IMR-90 (cell line): ENCODE results near the gene MESP2.

ENCODE experiments used
- CHD1 ChIP-seq: IDR thresholded peaks from 2 replicates; pipeline ENCODE4 v1.6.1; 2012; ENCODE audit warnings: low read depth, low read length, improper control_type of control experiment
- MAZ ChIP-seq: IDR thresholded peaks from 2 replicates; pipeline ENCODE4 v1.6.1; 2012; ENCODE audit warnings: low read depth, mild to moderate bottlenecking, low read length, improper control_type of control experiment, moderate library complexity, borderline replicate concordance
- MXI1 ChIP-seq: IDR thresholded peaks from 2 replicates; pipeline ENCODE4 v1.6.1; 2012; ENCODE audit warnings: low read depth, mild to moderate bottlenecking, low read length, moderate library complexity, borderline replicate concordance
- POLR2A ChIP-seq: IDR thresholded peaks from 2 replicates; pipeline ENCODE4 v1.6.1; 2012; ENCODE audit warnings: mild to moderate bottlenecking, low read depth, low read length
- RAD21 ChIP-seq: IDR thresholded peaks from 2 replicates; pipeline ENCODE4 v1.6.1; 2012; ENCODE audit warnings: low read length, improper control_type of control experiment
- RCOR1 ChIP-seq: IDR thresholded peaks from 2 replicates; pipeline ENCODE4 v1.6.1; 2012; ENCODE audit warnings: mild to moderate bottlenecking, low read length, improper control_type of control experiment; ENCODE audit not compliant: insufficient replicate concordance
- RFX5 ChIP-seq: IDR thresholded peaks from 2 replicates; pipeline ENCODE4 v1.8.0; 2012; ENCODE audit warnings: low read depth, mild to moderate bottlenecking, low read length, moderate library complexity
- TF ChIP-seq, protein P1 (sequence below): conservative IDR thresholded peaks from 2 replicates; pipeline ENCODE4 v1.5.1; 2012; ENCODE audit warnings: mild to moderate bottlenecking, low read depth, low read length, improper control_type of control experiment
- TF ChIP-seq, protein P2 (sequence below): fragments of 150-350 bp; IDR thresholded peaks from 2 replicates; pipeline ENCODE4 v1.6.1; 2017; ENCODE audit warnings: mild to moderate bottlenecking, antibody characterized with exemption, low read length, low read depth

DNA sequence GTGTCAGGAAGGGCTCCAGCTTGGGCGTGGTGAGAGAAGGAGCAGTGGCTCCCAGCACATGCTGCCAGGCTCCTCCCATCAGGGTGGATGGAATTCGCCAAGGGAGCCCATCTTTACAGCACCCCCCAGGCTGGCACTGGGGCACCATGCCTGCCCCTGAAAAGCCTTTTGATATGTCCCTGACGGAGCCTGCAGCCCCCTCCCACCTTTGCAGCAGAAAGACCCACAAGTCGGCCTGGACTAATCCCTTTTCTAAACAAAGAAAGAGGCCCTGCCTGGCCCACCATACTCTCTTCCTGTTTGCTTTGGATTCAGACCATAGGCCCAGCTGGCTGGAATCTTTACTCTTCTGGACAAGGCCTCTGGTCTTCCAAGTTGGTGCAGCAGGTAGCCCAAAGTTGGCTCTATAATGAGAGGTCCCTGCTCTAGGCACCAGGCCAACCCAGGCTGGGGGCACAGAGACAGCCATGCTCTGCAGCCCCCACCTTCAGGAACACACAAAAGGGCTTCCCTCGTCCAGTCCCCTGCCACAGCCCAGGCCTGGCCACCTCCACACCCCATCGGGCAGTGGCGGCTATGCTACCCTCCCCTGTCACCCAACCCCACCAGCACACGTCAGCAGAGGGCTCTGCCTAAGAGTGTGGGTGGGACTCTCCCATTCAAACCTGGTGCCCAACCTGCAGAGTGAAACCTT is 33.1 kb downstream of the MESP2 start:
- TF ChIP-seq, protein P1, sequence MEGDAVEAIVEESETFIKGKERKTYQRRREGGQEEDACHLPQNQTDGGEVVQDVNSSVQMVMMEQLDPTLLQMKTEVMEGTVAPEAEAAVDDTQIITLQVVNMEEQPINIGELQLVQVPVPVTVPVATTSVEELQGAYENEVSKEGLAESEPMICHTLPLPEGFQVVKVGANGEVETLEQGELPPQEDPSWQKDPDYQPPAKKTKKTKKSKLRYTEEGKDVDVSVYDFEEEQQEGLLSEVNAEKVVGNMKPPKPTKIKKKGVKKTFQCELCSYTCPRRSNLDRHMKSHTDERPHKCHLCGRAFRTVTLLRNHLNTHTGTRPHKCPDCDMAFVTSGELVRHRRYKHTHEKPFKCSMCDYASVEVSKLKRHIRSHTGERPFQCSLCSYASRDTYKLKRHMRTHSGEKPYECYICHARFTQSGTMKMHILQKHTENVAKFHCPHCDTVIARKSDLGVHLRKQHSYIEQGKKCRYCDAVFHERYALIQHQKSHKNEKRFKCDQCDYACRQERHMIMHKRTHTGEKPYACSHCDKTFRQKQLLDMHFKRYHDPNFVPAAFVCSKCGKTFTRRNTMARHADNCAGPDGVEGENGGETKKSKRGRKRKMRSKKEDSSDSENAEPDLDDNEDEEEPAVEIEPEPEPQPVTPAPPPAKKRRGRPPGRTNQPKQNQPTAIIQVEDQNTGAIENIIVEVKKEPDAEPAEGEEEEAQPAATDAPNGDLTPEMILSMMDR: no peak
- TF ChIP-seq CHD1: no peak
- no peak for TF ChIP-seq POLR2A
- no peak for TF ChIP-seq RFX5
- no peak for TF ChIP-seq RAD21
- TF ChIP-seq, protein P2, sequence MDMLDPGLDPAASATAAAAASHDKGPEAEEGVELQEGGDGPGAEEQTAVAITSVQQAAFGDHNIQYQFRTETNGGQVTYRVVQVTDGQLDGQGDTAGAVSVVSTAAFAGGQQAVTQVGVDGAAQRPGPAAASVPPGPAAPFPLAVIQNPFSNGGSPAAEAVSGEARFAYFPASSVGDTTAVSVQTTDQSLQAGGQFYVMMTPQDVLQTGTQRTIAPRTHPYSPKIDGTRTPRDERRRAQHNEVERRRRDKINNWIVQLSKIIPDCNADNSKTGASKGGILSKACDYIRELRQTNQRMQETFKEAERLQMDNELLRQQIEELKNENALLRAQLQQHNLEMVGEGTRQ: no peak
- TF ChIP-seq RCOR1: no peak
- TF ChIP-seq MAZ: no peak
- no peak for TF ChIP-seq MXI1
